ENCODE results near the gene SULT1C2. TPM values are rescaled to one million over a fixed set of nuclear protein-coding genes. Genes with fewer than 3 reads are reported as not detected.

The SULT1C2 gene
- 4.2 and 5.9 TPM in 2 replicates for total RNA-seq (ENCODE audit: low replicate concordance)
- long read RNA-seq, transcript SULT1C2-201 (8 exons, 2,795 nt), result major isoform, 5 of 6 reads
- long read RNA-seq, partial matches to known transcripts, result 0 of 6 reads
- long read RNA-seq, other reads (novel, unspliced or antisense), result 0 of 6 reads

GRCh38 chr2:108288534-108289106 is at the start of gene SULT1C2:
SULT1C2 (plus strand) TSS chr2:108288895; CDS start chr2:108293668, 4,773 bp downstream.
- H3K9me3 Mint-ChIP-seq, result peaks cover under 1% of the 10 kb centered on the region
- peak within 1 kb of the TSS; percentile 58 for H3K4me3 Mint-ChIP-seq
- no peaks in the 10 kb centered on the region for H3K36me3 Mint-ChIP-seq
- peaks cover 18% of the 10 kb centered on the region for H3K4me1 Mint-ChIP-seq (ENCODE audit: unreplicated experiment)
- TF ChIP-seq CTCF (conservative IDR thresholded peaks at IDR 0.05), result no peak
- H3K27me3 Mint-ChIP-seq, result no peaks in the 10 kb centered on the region
- peak within 1 kb of the TSS; percentile 76 for H3K27ac Mint-ChIP-seq
- DNase-seq (ENCODE audit: extremely low spot score, unreplicated experiment), result no peak

- no peak for TF ChIP-seq CTCF (conservative IDR thresholded peaks at IDR 0.05)
- Mint-ChIP-seq H3K4me3 (no peak within 1 kb of the TSS), H3K36me3 (no peaks in the 10 kb centered on the region), H3K27ac (no peak within 1 kb of the TSS), H3K4me1 (ENCODE audit: unreplicated experiment) (no peaks in the 10 kb centered on the region), H3K27me3 (no peaks in the 10 kb centered on the region), H3K9me3 (peaks cover 13% of the 10 kb centered on the region)
- no peak for DNase-seq (ENCODE audit: extremely low spot score, unreplicated experiment)
Observed at GRCh38 chr2:108239786-108240185, 48.9 kb upstream of the SULT1C2 start, which contains the start of gene SULT1C3. SULT1C3 (plus strand) TSS chr2:108239968; CDS start chr2:108247195, 7,227 bp downstream.

GRCh38 chr2:108240966-108241365 is 47.7 kb upstream of the SULT1C2 start:
- H3K4me3 Mint-ChIP-seq, result no peak overlapping the region
- TF ChIP-seq CTCF (conservative IDR thresholded peaks at IDR 0.05), result no peak
- no peak overlapping the region for H3K27ac Mint-ChIP-seq
- no peaks in the 10 kb centered on the region for H3K27me3 Mint-ChIP-seq
- H3K9me3 Mint-ChIP-seq, result peaks cover 13% of the 10 kb centered on the region
- H3K36me3 Mint-ChIP-seq, result no peaks in the 10 kb centered on the region
- H3K4me1 Mint-ChIP-seq (ENCODE audit: unreplicated experiment), result no peaks in the 10 kb centered on the region
- no peak for DNase-seq (ENCODE audit: extremely low spot score, unreplicated experiment)

GRCh38 chr2:108243566-108243965 is 45.1 kb upstream of the SULT1C2 start:
- Mint-ChIP-seq H3K27ac (no peak overlapping the region), H3K4me1 (ENCODE audit: unreplicated experiment) (no peaks in the 10 kb centered on the region), H3K4me3 (no peak overlapping the region), H3K9me3 (peaks cover 2% of the 10 kb centered on the region), H3K27me3 (no peaks in the 10 kb centered on the region), H3K36me3 (no peaks in the 10 kb centered on the region)
- TF ChIP-seq CTCF (conservative IDR thresholded peaks at IDR 0.05), result no peak
- DNase-seq (ENCODE audit: extremely low spot score, unreplicated experiment), result no peak

DNA sequence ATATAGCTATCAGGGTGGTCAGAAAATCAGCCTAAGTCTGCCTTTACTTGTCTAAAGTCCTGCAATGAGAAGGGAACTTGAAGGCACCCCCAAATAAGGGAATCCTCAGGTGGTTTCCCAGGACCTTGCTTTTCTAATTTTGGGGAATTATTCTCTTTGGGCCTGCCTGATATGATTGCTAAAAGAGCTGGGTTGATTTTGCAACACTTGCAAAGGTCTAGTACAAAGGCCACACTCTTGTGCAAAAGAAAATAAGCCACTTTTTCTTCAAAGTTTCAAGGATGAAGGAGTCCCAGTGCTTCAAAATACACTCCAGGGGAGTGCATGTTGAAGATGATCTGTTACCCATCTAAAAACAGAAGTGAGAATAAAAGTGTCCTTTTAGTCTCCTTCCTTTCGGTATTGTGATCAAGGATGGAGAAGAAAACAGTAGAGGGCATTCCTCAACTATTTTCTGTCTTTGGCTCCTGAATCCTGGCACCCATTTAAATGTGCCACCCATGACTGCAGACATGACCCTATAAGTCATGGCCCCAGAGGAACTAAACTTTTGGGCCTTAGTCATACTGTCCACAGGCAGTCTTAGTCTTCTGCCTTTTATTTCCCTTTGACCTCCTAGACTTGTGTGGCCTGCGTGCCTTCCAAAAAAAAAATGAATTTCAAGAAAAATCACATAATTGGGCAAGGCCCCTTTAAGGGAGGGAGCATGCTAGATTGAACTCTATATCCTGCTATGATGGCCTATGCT is 43.9 kb upstream of the SULT1C2 start:
- Mint-ChIP-seq H3K36me3 (no peaks in the 10 kb centered on the region), H3K27me3 (no peaks in the 10 kb centered on the region), H3K4me1 (ENCODE audit: unreplicated experiment) (no peaks in the 10 kb centered on the region), H3K4me3 (no peak overlapping the region), H3K9me3 (no peaks in the 10 kb centered on the region), H3K27ac (no peak overlapping the region)
- no peak for TF ChIP-seq CTCF (conservative IDR thresholded peaks at IDR 0.05)
- DNase-seq (ENCODE audit: extremely low spot score, unreplicated experiment), result no peak
